ENCODE data around the gene CABLES2. TPM values are rescaled to one million over a fixed set of nuclear protein-coding genes. Genes with fewer than 3 reads are reported as not detected.

Gene CABLES2
- polyA plus RNA-seq, 2 donors = 1.6 to 2.4 TPM

- Histone ChIP-seq H3K27ac (ENCODE audit: low read depth in 2 of 2, low read length in 1 of 2) (no peak overlapping the region), H3K9me3 (ENCODE audit: control insufficient read depth in 2 of 2, insufficient read depth in 1 of 2, low read depth in 1 of 2, low read length in 1 of 2) (no peaks in the 10 kb centered on the region), H3K4me1 (ENCODE audit: control insufficient read depth in 2 of 2, insufficient read depth in 2 of 2, low read length in 1 of 2) (peaks cover 0 to 7% of the 10 kb centered on the region in 2 donors), H3K27me3 (ENCODE audit: control insufficient read depth in 1 of 2, insufficient read depth in 2 of 2, low read length in 2 of 2) (no peaks in the 10 kb centered on the region), H3K4me3 (ENCODE audit: low read depth in 1 of 2, low read length in 2 of 2) (no peak overlapping the region), H3K36me3 (ENCODE audit: control insufficient read depth in 2 of 2, insufficient read depth in 2 of 2, low read length in 1 of 2) (peaks cover 2 to 24% of the 10 kb centered on the region in 2 donors)
- WGBS, 2 donors = 89% methylated on average over 10 of the region's 10 CpGs
These were observed 15.0 kb downstream of the CABLES2 start for GRCh38 chr20:62392077-62392418.

GRCh38 chr20:62391165-62392076 lies 15.7 kb downstream of the CABLES2 start:
- no peaks in the 10 kb centered on the region for H3K27me3 ChIP-seq (ENCODE audit: control insufficient read depth in 1 of 2, insufficient read depth in 2 of 2, low read length in 2 of 2)
- H3K27ac ChIP-seq (ENCODE audit: low read depth in 2 of 2, low read length in 1 of 2) = no peak overlapping the region
- peaks cover 0 to 7% of the 10 kb centered on the region in 2 donors for H3K4me1 ChIP-seq (ENCODE audit: control insufficient read depth in 2 of 2, insufficient read depth in 2 of 2, low read length in 1 of 2)
- H3K9me3 ChIP-seq (ENCODE audit: control insufficient read depth in 2 of 2, insufficient read depth in 1 of 2, low read depth in 1 of 2, low read length in 1 of 2) = no peaks in the 10 kb centered on the region
- 84 to 87% methylated on average over 43 to 44 of the region's 44 CpGs for WGBS, 2 donors
- H3K36me3 ChIP-seq (ENCODE audit: control insufficient read depth in 2 of 2, insufficient read depth in 2 of 2, low read length in 1 of 2) = peaks cover 2 to 24% of the 10 kb centered on the region in 2 donors
- no peak overlapping the region for H3K4me3 ChIP-seq (ENCODE audit: low read depth in 1 of 2, low read length in 2 of 2)

- Histone ChIP-seq H3K27ac (ENCODE audit: low read depth in 2 of 2, low read length in 1 of 2) (no peak overlapping the region), H3K9me3 (ENCODE audit: control insufficient read depth in 2 of 2, insufficient read depth in 1 of 2, low read depth in 1 of 2, low read length in 1 of 2) (no peaks in the 10 kb centered on the region), H3K4me3 (ENCODE audit: low read depth in 1 of 2, low read length in 2 of 2) (no peak overlapping the region), H3K36me3 (ENCODE audit: control insufficient read depth in 2 of 2, insufficient read depth in 2 of 2, low read length in 1 of 2) (peaks cover 2 to 24% of the 10 kb centered on the region in 2 donors), H3K27me3 (ENCODE audit: control insufficient read depth in 1 of 2, insufficient read depth in 2 of 2, low read length in 2 of 2) (no peaks in the 10 kb centered on the region), H3K4me1 (ENCODE audit: control insufficient read depth in 2 of 2, insufficient read depth in 2 of 2, low read length in 1 of 2) (peaks cover 0 to 7% of the 10 kb centered on the region in 2 donors)
- whole genome bisulfite sequencing, 2 donors = 74 to 80% methylated on average over 29 of the region's 29 CpGs
These were observed 16.5 kb downstream of the CABLES2 start for GRCh38 chr20:62390317-62391164.

- no peaks in the 10 kb centered on the region for H3K27me3 ChIP-seq (ENCODE audit: control insufficient read depth in 1 of 2, insufficient read depth in 2 of 2, low read length in 2 of 2)
- no peaks in the 10 kb centered on the region for H3K9me3 ChIP-seq (ENCODE audit: control insufficient read depth in 2 of 2, insufficient read depth in 1 of 2, low read depth in 1 of 2, low read length in 1 of 2)
- no peak overlapping the region for H3K4me3 ChIP-seq (ENCODE audit: low read depth in 1 of 2, low read length in 2 of 2)
- H3K4me1 ChIP-seq (ENCODE audit: control insufficient read depth in 2 of 2, insufficient read depth in 2 of 2, low read length in 1 of 2) = peaks cover 0 to 7% of the 10 kb centered on the region in 2 donors
- WGBS, 2 donors = 79 to 85% methylated on average over 5 of the region's 5 CpGs
- H3K27ac ChIP-seq (ENCODE audit: low read depth in 2 of 2, low read length in 1 of 2) = no peak overlapping the region
- H3K36me3 ChIP-seq (ENCODE audit: control insufficient read depth in 2 of 2, insufficient read depth in 2 of 2, low read length in 1 of 2) = peaks cover 2 to 24% of the 10 kb centered on the region in 2 donors
These were observed 17.4 kb downstream of the CABLES2 start for GRCh38 chr20:62389601-62390087.

- H3K9me3 ChIP-seq (ENCODE audit: control insufficient read depth in 2 of 2, insufficient read depth in 1 of 2, low read depth in 1 of 2, low read length in 1 of 2) = no peaks in the 10 kb centered on the region
- 73 to 79% methylated on average over 11 of the region's 11 CpGs for WGBS, 2 donors
- no peaks in the 10 kb centered on the region for H3K27me3 ChIP-seq (ENCODE audit: control insufficient read depth in 1 of 2, insufficient read depth in 2 of 2, low read length in 2 of 2)
- H3K4me1 ChIP-seq (ENCODE audit: control insufficient read depth in 2 of 2, insufficient read depth in 2 of 2, low read length in 1 of 2) = peaks cover 0 to 7% of the 10 kb centered on the region in 2 donors
- H3K27ac ChIP-seq (ENCODE audit: low read depth in 2 of 2, low read length in 1 of 2) = no peak overlapping the region
- H3K4me3 ChIP-seq (ENCODE audit: low read depth in 1 of 2, low read length in 2 of 2) = no peak overlapping the region
- peaks cover 2 to 21% of the 10 kb centered on the region in 2 donors for H3K36me3 ChIP-seq (ENCODE audit: control insufficient read depth in 2 of 2, insufficient read depth in 2 of 2, low read length in 1 of 2)
These were observed 18.1 kb downstream of the CABLES2 start for GRCh38 chr20:62388839-62389600.

GRCh38 chr20:62387933-62388635 lies 19.0 kb downstream of the CABLES2 start:
- Histone ChIP-seq H3K4me1 (ENCODE audit: control insufficient read depth in 2 of 2, insufficient read depth in 2 of 2, low read length in 1 of 2) (peaks cover 0 to 7% of the 10 kb centered on the region in 2 donors), H3K27ac (ENCODE audit: low read depth in 2 of 2, low read length in 1 of 2) (peak overlapping the region in 1 of 2 donors; percentile 34), H3K4me3 (ENCODE audit: low read depth in 1 of 2, low read length in 2 of 2) (peak overlapping the region; percentile 56 to 97), H3K36me3 (ENCODE audit: control insufficient read depth in 2 of 2, insufficient read depth in 2 of 2, low read length in 1 of 2) (peaks cover 2 to 16% of the 10 kb centered on the region in 2 donors), H3K9me3 (ENCODE audit: control insufficient read depth in 2 of 2, insufficient read depth in 1 of 2, low read depth in 1 of 2, low read length in 1 of 2) (no peaks in the 10 kb centered on the region), H3K27me3 (ENCODE audit: control insufficient read depth in 1 of 2, insufficient read depth in 2 of 2, low read length in 2 of 2) (no peaks in the 10 kb centered on the region)
- WGBS, 2 donors = 53 to 54% methylated on average over 20 of the region's 20 CpGs

GRCh38 chr20:62387219-62387913 lies 19.7 kb downstream of the CABLES2 start:
- Histone ChIP-seq H3K9me3 (ENCODE audit: control insufficient read depth in 2 of 2, insufficient read depth in 1 of 2, low read depth in 1 of 2, low read length in 1 of 2) (no peaks in the 10 kb centered on the region), H3K27me3 (ENCODE audit: control insufficient read depth in 1 of 2, insufficient read depth in 2 of 2, low read length in 2 of 2) (no peaks in the 10 kb centered on the region), H3K27ac (ENCODE audit: low read depth in 2 of 2, low read length in 1 of 2) (peak overlapping the region; percentile 34 to 71), H3K4me3 (ENCODE audit: low read depth in 1 of 2, low read length in 2 of 2) (peak overlapping the region; percentile 56 to 97), H3K36me3 (ENCODE audit: control insufficient read depth in 2 of 2, insufficient read depth in 2 of 2, low read length in 1 of 2) (peaks cover 2 to 15% of the 10 kb centered on the region in 2 donors), H3K4me1 (ENCODE audit: control insufficient read depth in 2 of 2, insufficient read depth in 2 of 2, low read length in 1 of 2) (peaks cover 0 to 9% of the 10 kb centered on the region in 2 donors)
- 2% methylated on average over 30 to 47 of the region's 47 CpGs for WGBS, 2 donors

- WGBS, 2 donors = 0% methylated on average over 66 to 83 of the region's 83 CpGs
- Histone ChIP-seq H3K36me3 (ENCODE audit: control insufficient read depth in 2 of 2, insufficient read depth in 2 of 2, low read length in 1 of 2) (peaks cover 2 to 13% of the 10 kb centered on the region in 2 donors), H3K4me3 (ENCODE audit: low read depth in 1 of 2, low read length in 2 of 2) (peak within 1 kb of the TSS; percentile 56 to 97), H3K4me1 (ENCODE audit: control insufficient read depth in 2 of 2, insufficient read depth in 2 of 2, low read length in 1 of 2) (peaks cover 0 to 12% of the 10 kb centered on the region in 2 donors), H3K9me3 (ENCODE audit: control insufficient read depth in 2 of 2, insufficient read depth in 1 of 2, low read depth in 1 of 2, low read length in 1 of 2) (no peaks in the 10 kb centered on the region), H3K27me3 (ENCODE audit: control insufficient read depth in 1 of 2, insufficient read depth in 2 of 2, low read length in 2 of 2) (no peaks in the 10 kb centered on the region), H3K27ac (ENCODE audit: low read depth in 2 of 2, low read length in 1 of 2) (peak within 1 kb of the TSS; percentile 95)
These were observed 20.5 kb downstream of the CABLES2 start, which contains the start of gene RPS21 for GRCh38 chr20:62386383-62387218. TSS of gene RPS21 (plus strand) at chr20:62387103. CDS start at chr20:62387339, 236 bp downstream.
